IMR-90 (cell line): ENCODE measurements around the gene PMS2. TPM values are rescaled to one million over a fixed set of nuclear protein-coding genes. Genes with fewer than 3 reads are reported as not detected.

Experiments used
- ATAC-seq: fragments of 200-7000 bp; cut with Tn5 transposase; 2 replicates; pipeline ENCODE4 v1.9.1; 2020; ENCODE audit warnings: low read depth, mild to moderate bottlenecking, moderate library complexity
- BruUV-seq: library from RNA; stranded (reverse); fragments of 400-500 nt; replicated peaks from 2 replicates; lab custom pipeline; 2021; lab: Mats Ljungman, UMichigan
- CTCF ChIA-PET: fragments of 300-600 bp; formaldehyde crosslinking; extraction: SDS; loops from one replicate; lab custom pipeline; 2021; ENCODE audit warnings: antibody characterized with exemption; lab: Yijun Ruan, JAX
- POLR2A ChIA-PET: fragments of 300-600 bp; sonication (Branson Sonifier 250); formaldehyde crosslinking; loops from one replicate; lab custom pipeline; 2022; ENCODE audit warnings: antibody characterized with exemption; ENCODE audit not compliant: unreplicated experiment; lab: Charles Lee
- DNase-seq: peaks from one replicate; pipeline ENCODE4 v3.0.0; 2013
- H2AFZ ChIP-seq: replicated peaks from 2 replicates; pipeline ENCODE3; 2013; ENCODE audit warnings: low read length, mild to moderate bottlenecking; ENCODE audit not compliant: poor library complexity
- H2AK5ac ChIP-seq: 2 replicates; pipeline ENCODE4 v1.6.1; 2013; ENCODE audit warnings: low read depth, low read length, inconsistent platforms
- H2AK9ac ChIP-seq: replicated peaks from 2 replicates; pipeline ENCODE3; 2013; ENCODE audit warnings: mild to moderate bottlenecking, low read depth, low read length, moderate library complexity; ENCODE audit not compliant: poor library complexity
- H2BK120ac ChIP-seq: 2 replicates; pipeline ENCODE4 v1.6.1; 2013; ENCODE audit warnings: low read depth, low read length, inconsistent platforms
- H2BK15ac ChIP-seq: 3 replicates; pipeline ENCODE4 v1.6.1; 2013; ENCODE audit warnings: low read depth, low read length, inconsistent platforms
- H2BK20ac ChIP-seq: 2 replicates; pipeline ENCODE4 v1.6.1; 2013; ENCODE audit warnings: low read depth, mild to moderate bottlenecking, inconsistent platforms, low read length, moderate library complexity
- H2BK5ac ChIP-seq: 2 replicates; pipeline ENCODE4 v1.6.1; 2013; ENCODE audit warnings: mild to moderate bottlenecking, low read depth, low read length, inconsistent platforms; ENCODE audit not compliant: poor library complexity, severe bottlenecking
- H3K14ac ChIP-seq: replicated peaks from 2 replicates; pipeline ENCODE4 v1.6.1; 2013; ENCODE audit warnings: low read depth, low read length, inconsistent platforms
- H3K18ac ChIP-seq: 2 replicates; pipeline ENCODE4 v1.6.1; 2013; ENCODE audit warnings: low read depth, low read length, control low read depth
- H3K23ac ChIP-seq: 2 replicates; pipeline ENCODE4 v1.6.1; 2013; ENCODE audit warnings: low read depth, low read length, inconsistent platforms
- H3K27ac ChIP-seq: 2 replicates; pipeline ENCODE4 v1.5.1; 2013; ENCODE audit warnings: mild to moderate bottlenecking, control low read depth, low read length; ENCODE audit not compliant: insufficient read depth
- H3K27me3 ChIP-seq: 2 replicates; pipeline ENCODE4 v1.6.1; 2013; ENCODE audit warnings: low read length; ENCODE audit not compliant: control insufficient read depth, insufficient read depth
- H3K36me3 ChIP-seq: 2 replicates; pipeline ENCODE4 v1.6.1; 2013; ENCODE audit warnings: low read length, mixed read lengths; ENCODE audit not compliant: control insufficient read depth, insufficient read depth
- H3K4ac ChIP-seq: 2 replicates; pipeline ENCODE4 v1.6.1; 2013; ENCODE audit warnings: low read depth, low read length, inconsistent platforms
- H3K4me1 ChIP-seq: 2 replicates; pipeline ENCODE4 v1.6.1; 2013; ENCODE audit warnings: low read length, mixed read lengths; ENCODE audit not compliant: control insufficient read depth, insufficient read depth
- H3K4me2 ChIP-seq: 2 replicates; pipeline ENCODE4 v1.6.1; 2013; ENCODE audit warnings: low read depth, mild to moderate bottlenecking, control low read depth, low read length, moderate library complexity
- H3K4me3 ChIP-seq: 2 replicates; pipeline ENCODE4 v1.5.1; 2013; ENCODE audit warnings: low read depth, mild to moderate bottlenecking, control low read depth, low read length, moderate library complexity; ENCODE audit not compliant: insufficient read depth
- H3K56ac ChIP-seq: 2 replicates; pipeline ENCODE4 v1.6.1; 2013; ENCODE audit warnings: low read length, inconsistent platforms; ENCODE audit not compliant: insufficient read depth; ENCODE audit errors: extremely low read depth
- H3K79me1 ChIP-seq, 2 experiments: 2 replicates each; pipeline ENCODE4 v1.6.1; 2013; ENCODE audit warnings: low read length in 2 of 2, inconsistent platforms in 1 of 2, low read depth in 1 of 2
- H3K9ac ChIP-seq: 2 replicates; pipeline ENCODE4 v1.6.1; 2013; ENCODE audit warnings: low read depth, low read length, control low read depth
- H3K9me1 ChIP-seq: 2 replicates; pipeline ENCODE4 v1.6.1; 2013; ENCODE audit warnings: low read length, inconsistent platforms; ENCODE audit not compliant: insufficient read depth
- H3K9me3 ChIP-seq: 2 replicates; pipeline ENCODE4 v1.6.1; 2013; ENCODE audit warnings: low read length; ENCODE audit not compliant: control insufficient read depth, insufficient read depth
- H4K20me1 ChIP-seq: 2 replicates; pipeline ENCODE4 v1.6.1; 2013; ENCODE audit warnings: low read length, inconsistent platforms; ENCODE audit not compliant: insufficient read depth
- H4K5ac ChIP-seq: 2 replicates; pipeline ENCODE4 v1.6.1; 2013; ENCODE audit warnings: mild to moderate bottlenecking, low read depth, low read length, control low read depth
- H4K8ac ChIP-seq, 2 experiments: 2 replicates each; pipeline ENCODE4 v1.6.1; 2013; ENCODE audit warnings: low read depth in 2 of 2, low read length in 2 of 2, control low read depth in 1 of 2, inconsistent platforms in 1 of 2
- H4K91ac ChIP-seq: 2 replicates; pipeline ENCODE4 v1.6.1; 2013; ENCODE audit warnings: low read depth, low read length, inconsistent platforms; ENCODE audit not compliant: insufficient read depth
- BHLHE40 ChIP-seq: fragments of 150-350 bp; IDR thresholded peaks from 2 replicates; pipeline ENCODE4 v1.6.1; 2016; ENCODE audit warnings: mild to moderate bottlenecking, low read depth, low read length
- CEBPB ChIP-seq: IDR thresholded peaks from 2 replicates; pipeline ENCODE4 v1.6.1; 2012; ENCODE audit warnings: low read depth, low read length, improper control_type of control experiment
- CHD1 ChIP-seq: IDR thresholded peaks from 2 replicates; pipeline ENCODE4 v1.6.1; 2012; ENCODE audit warnings: low read depth, low read length, improper control_type of control experiment
- MAFK ChIP-seq: IDR thresholded peaks from 2 replicates; pipeline ENCODE4 v1.6.1; 2012; ENCODE audit warnings: low read depth, low read length, improper control_type of control experiment
- MAZ ChIP-seq: IDR thresholded peaks from 2 replicates; pipeline ENCODE4 v1.6.1; 2012; ENCODE audit warnings: low read depth, mild to moderate bottlenecking, low read length, improper control_type of control experiment, moderate library complexity, borderline replicate concordance
- RAD21 ChIP-seq: IDR thresholded peaks from 2 replicates; pipeline ENCODE4 v1.6.1; 2012; ENCODE audit warnings: low read length, improper control_type of control experiment
- RFX5 ChIP-seq: IDR thresholded peaks from 2 replicates; pipeline ENCODE4 v1.8.0; 2012; ENCODE audit warnings: low read depth, mild to moderate bottlenecking, low read length, moderate library complexity
- USF2 ChIP-seq: fragments of 150-350 bp; IDR thresholded peaks from 2 replicates; pipeline ENCODE4 v1.6.1; 2017; ENCODE audit warnings: mild to moderate bottlenecking, antibody characterized with exemption, low read length, low read depth
- WGBS, 2 experiments: methylation state at CpG; one replicate each; pipeline versions ENCODE4 v1.1.5 to v1.1.7; 2013; ENCODE audit warnings: missing lambda C conversion rate in 2 of 2; ENCODE audit not compliant: insufficient read length in 1 of 2; ENCODE audit errors: extremely low coverage in 2 of 2; 5-methylcytosine and 5-hydroxymethylcytosine counted together
- dilution Hi-C: fragments of 300-500 bp; cut with HindIII; formaldehyde crosslinking; loops from one replicate; pipeline ENCODE4 v1.14.3; 2018; ENCODE audit warnings: low sequenced_read_pairs; ENCODE audit not compliant: unreplicated experiment
- in situ Hi-C: fragments of 300-500 bp; cut with MboI; formaldehyde crosslinking; loops from 3 replicates; pipeline ENCODE4 v1.14.3; 2019; ENCODE audit warnings: low sequenced_read_pairs, inconsistent platforms, mixed read lengths
- intact Hi-C: fragments of 100-400 bp; cut with micrococcal nuclease; formaldehyde crosslinking; loops from 2 replicates; pipeline ENCODE4 v1.10.0; 2022
- polyA plus RNA-seq, 3 experiments: library from polyadenylated mRNA; depleted of rRNA; stranded (reverse); fragments of >200 nt; gene quantifications; 2 replicates each; pipeline ENCODE4 v1.2.3, GENCODE V29; 2012; ENCODE audit warnings: low replicate concordance in 1 of 3
- total RNA-seq: library from RNA; depleted of rRNA; stranded (reverse); fragments of >200 nt; gene quantifications from 2 replicates; pipeline ENCODE4 v1.2.3, GENCODE V29; 2012
- TF ChIP-seq, protein P1 (sequence below): conservative IDR thresholded peaks from 2 replicates; pipeline ENCODE4 v1.5.1; 2012; ENCODE audit warnings: mild to moderate bottlenecking, low read depth, low read length, improper control_type of control experiment

The PMS2 gene
- total and polyA plus RNA-seq, 2 of the 4 experiments (the other 2 are of a cell fraction), result 6.8 to 14.3 TPM

DNA sequence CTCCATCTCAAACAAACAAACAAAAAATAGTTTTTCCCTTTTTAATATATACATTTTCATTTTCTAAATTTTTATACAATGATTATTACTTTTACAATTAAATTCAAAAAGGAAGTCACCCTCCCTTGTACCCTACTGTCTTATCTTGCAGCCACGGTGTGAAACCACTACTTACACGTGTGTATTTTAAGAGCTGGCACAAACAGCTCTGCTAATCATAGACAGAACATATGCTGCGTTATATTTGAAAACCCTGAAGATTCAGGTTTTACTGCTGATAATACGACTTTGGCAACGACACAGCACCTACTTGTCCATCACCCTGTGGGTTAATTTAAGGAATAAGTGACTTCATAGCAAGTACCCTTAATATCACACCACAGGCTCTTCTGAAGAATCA is 23.3 kb upstream of the PMS2 start:
- H2AFZ ChIP-seq, result no peak overlapping the region
- no peak overlapping the region for H4K91ac ChIP-seq
- dilution Hi-C loops, result no loop called here
- H3K14ac ChIP-seq, result no peak overlapping the region
- in situ Hi-C loops, result no loop called here
- no peak overlapping the region for H3K27ac ChIP-seq
- no peak overlapping the region for H2AK5ac ChIP-seq
- H3K79me1 ChIP-seq, result peaks cover 19 to 31% of the 10 kb centered on the region in 2 experiments
- no peaks in the 10 kb centered on the region; the same call in 1 of the 2 replicates for H3K9me1 ChIP-seq
- no peak overlapping the region for H3K4me2 ChIP-seq
- H4K20me1 ChIP-seq, result no peaks in the 10 kb centered on the region; the same call in 1 of the 2 replicates
- H3K4me3 ChIP-seq, result no peak overlapping the region
- H3K56ac ChIP-seq, result no peak overlapping the region
- H3K4me1 ChIP-seq, result no peaks in the 10 kb centered on the region
- H3K9me3 ChIP-seq, result no peaks in the 10 kb centered on the region
- H2BK20ac ChIP-seq, result no peak overlapping the region
- CTCF ChIA-PET, result interaction anchor here (1.4 kb wide), 1 partner anchor 9 kb away, joined by 5 read pairs; no protein-coding TSS in a partner anchor
- no peak overlapping the region for H3K18ac ChIP-seq
- H3K4ac ChIP-seq, result no peak overlapping the region
- BruUV-seq, result no TSS peak
- intact Hi-C loops, result no loop called here
- ATAC-seq (no peak), DNase-seq (no peak)
- H3K23ac ChIP-seq, result no peak overlapping the region
- H4K8ac ChIP-seq, result no peak overlapping the region
- no peak overlapping the region for H2BK5ac ChIP-seq
- no peak overlapping the region for H2BK120ac ChIP-seq
- peaks cover 45% of the 10 kb centered on the region for H3K36me3 ChIP-seq
- no peak overlapping the region for H2AK9ac ChIP-seq
- POLR2A ChIA-PET, result no interaction called here
- no peak for TF ChIP-seq BHLHE40
- TF ChIP-seq MAZ, result no peak
- TF ChIP-seq, protein P1, sequence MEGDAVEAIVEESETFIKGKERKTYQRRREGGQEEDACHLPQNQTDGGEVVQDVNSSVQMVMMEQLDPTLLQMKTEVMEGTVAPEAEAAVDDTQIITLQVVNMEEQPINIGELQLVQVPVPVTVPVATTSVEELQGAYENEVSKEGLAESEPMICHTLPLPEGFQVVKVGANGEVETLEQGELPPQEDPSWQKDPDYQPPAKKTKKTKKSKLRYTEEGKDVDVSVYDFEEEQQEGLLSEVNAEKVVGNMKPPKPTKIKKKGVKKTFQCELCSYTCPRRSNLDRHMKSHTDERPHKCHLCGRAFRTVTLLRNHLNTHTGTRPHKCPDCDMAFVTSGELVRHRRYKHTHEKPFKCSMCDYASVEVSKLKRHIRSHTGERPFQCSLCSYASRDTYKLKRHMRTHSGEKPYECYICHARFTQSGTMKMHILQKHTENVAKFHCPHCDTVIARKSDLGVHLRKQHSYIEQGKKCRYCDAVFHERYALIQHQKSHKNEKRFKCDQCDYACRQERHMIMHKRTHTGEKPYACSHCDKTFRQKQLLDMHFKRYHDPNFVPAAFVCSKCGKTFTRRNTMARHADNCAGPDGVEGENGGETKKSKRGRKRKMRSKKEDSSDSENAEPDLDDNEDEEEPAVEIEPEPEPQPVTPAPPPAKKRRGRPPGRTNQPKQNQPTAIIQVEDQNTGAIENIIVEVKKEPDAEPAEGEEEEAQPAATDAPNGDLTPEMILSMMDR, result no peak
- TF ChIP-seq RAD21, result no peak
- no peak for TF ChIP-seq MAFK
- TF ChIP-seq RFX5, result no peak
- TF ChIP-seq USF2, result no peak
- no peak for TF ChIP-seq CEBPB
- no peak for TF ChIP-seq CHD1
- no peak overlapping the region for H2BK15ac ChIP-seq
- H3K27me3 ChIP-seq, result no peaks in the 10 kb centered on the region
- 100% methylated on average over 2 of the region's 5 CpGs; no CpG with 5 or more reads in 1 of the 2 experiments for WGBS, 2 experiments
- H3K9ac ChIP-seq, result no peak overlapping the region
- no peak overlapping the region for H4K5ac ChIP-seq
